C4-2B (cell line): ENCODE measurements around the gene MALRD1.

Experiments
- H3K27ac ChIP-seq: fragments of 450-650 bp; 2 replicates; pipeline ENCODE4 v1.5.1; 2017
- CTCF ChIP-seq: fragments of 450-650 bp; conservative IDR thresholded peaks from 2 replicates; pipeline ENCODE4 v1.5.1; 2017; ENCODE audit warnings: mild to moderate bottlenecking
- ZFX ChIP-seq: fragments of 450-650 bp; IDR thresholded peaks from 2 replicates; pipeline ENCODE4 v1.6.1; 2017

MALRD1 gene

GRCh38 chr10:19577381-19577780 is 528.8 kb downstream of the MALRD1 start:
- no peak for TF ChIP-seq CTCF
- no peak for TF ChIP-seq ZFX
- H3K27ac ChIP-seq: no peak overlapping the region

GRCh38 chr10:19577807-19578206 is 529.2 kb downstream of the MALRD1 start:
- no peak overlapping the region for H3K27ac ChIP-seq
- no peak for TF ChIP-seq ZFX
- TF ChIP-seq CTCF: no peak

- TF ChIP-seq ZFX (no peak), CTCF (no peak)
- H3K27ac ChIP-seq: no peak overlapping the region
Observed at GRCh38 chr10:19578571-19578970, 530.0 kb downstream of the MALRD1 start.

GRCh38 chr10:19579761-19580545 is 531.4 kb downstream of the MALRD1 start:
- H3K27ac ChIP-seq: no peak overlapping the region
- no peak for TF ChIP-seq CTCF

GRCh38 chr10:19580691-19581090 is 532.1 kb downstream of the MALRD1 start:
- TF ChIP-seq ZFX (no peak), CTCF (no peak)
- H3K27ac ChIP-seq: no peak overlapping the region

- no peak overlapping the region for H3K27ac ChIP-seq
- TF ChIP-seq ZFX (no peak), CTCF (no peak)
Observed at GRCh38 chr10:19588608-19589007, 540.0 kb downstream of the MALRD1 start.

- no peak overlapping the region for H3K27ac ChIP-seq
- TF ChIP-seq ZFX (no peak), CTCF (no peak)
Observed at GRCh38 chr10:19592276-19592675, 543.7 kb downstream of the MALRD1 start.
